CD14-positive monocyte (primary cell): ENCODE data around the gene LRRC4C. TPM values are rescaled to one million over a fixed set of nuclear protein-coding genes. Genes with fewer than 3 reads are reported as not detected.

Experiments
- DNase-seq, 3 donors: peaks; one replicate each; pipeline ENCODE4 v3.0.0-alpha.2; 2011 to 2022
- H2AFZ ChIP-seq: 2 replicates; pipeline ENCODE4 v1.6.0; 2012; ENCODE audit warnings: mild to moderate bottlenecking, low read depth, low read length, inconsistent platforms; ENCODE audit not compliant: insufficient read depth, poor library complexity, severe bottlenecking
- H3K27ac ChIP-seq, 2 donors: 1 replicate in 1 of 2; 2 replicates in 1 of 2; pipeline ENCODE4 v1.5.1; 2012 to 2013; ENCODE audit warnings: low read length in 2 of 2, control low read depth in 1 of 2, inconsistent platforms in 1 of 2, low read depth in 1 of 2, mild to moderate bottlenecking in 1 of 2
- H3K27me3 ChIP-seq, 2 donors: one replicate each; pipeline versions ENCODE4 v1.6.0 to v1.6.1; 2011 to 2013; ENCODE audit warnings: low read length in 2 of 2; ENCODE audit not compliant: control insufficient read depth in 2 of 2, insufficient read depth in 2 of 2
- H3K36me3 ChIP-seq, 2 donors: replicated peaks in 1 of 2; 1 replicate in 1 of 2; 2 replicates in 1 of 2; pipeline versions ENCODE4 v1.5.1 to v1.6.1; 2012 to 2013; ENCODE audit warnings: low read length in 2 of 2, control low read depth in 1 of 2, inconsistent platforms in 1 of 2, mild to moderate bottlenecking in 1 of 2; ENCODE audit not compliant: insufficient read depth in 2 of 2, control insufficient read depth in 1 of 2
- H3K4me1 ChIP-seq, 2 donors: 1 replicate in 1 of 2; 2 replicates in 1 of 2; pipeline versions ENCODE4 v1.5.1 to v1.6.1; 2012 to 2013; ENCODE audit warnings: low read length in 2 of 2, control low read depth in 1 of 2, inconsistent platforms in 1 of 2, mild to moderate bottlenecking in 1 of 2, moderate library complexity in 1 of 2; ENCODE audit not compliant: insufficient read depth in 2 of 2, control insufficient read depth in 1 of 2
- H3K4me2 ChIP-seq: replicated peaks from 2 replicates; pipeline ENCODE3; 2012; ENCODE audit warnings: low read length, moderate library complexity, mild to moderate bottlenecking; ENCODE audit not compliant: poor library complexity, severe bottlenecking; ENCODE audit errors: extremely low read depth
- H3K4me3 ChIP-seq, 3 experiments: fragments of 200-600 bp in 1 of 3; sonication (generic) in 1 of 3; replicated peaks in 1 of 3; 1 replicate in 2 of 3; 2 replicates in 1 of 3; pipeline ENCODE4 v1.5.1; 2011 to 2013; ENCODE audit warnings: low read length in 3 of 3, mild to moderate bottlenecking in 3 of 3, control low read depth in 2 of 3, low read depth in 2 of 3, inconsistent platforms in 1 of 3, moderate library complexity in 1 of 3
- H3K79me2 ChIP-seq: 2 replicates; pipeline ENCODE4 v1.6.0; 2012; ENCODE audit warnings: mild to moderate bottlenecking, control low read depth, inconsistent platforms, low read length, moderate library complexity; ENCODE audit not compliant: insufficient read depth
- H3K9ac ChIP-seq: 2 replicates; pipeline ENCODE4 v1.6.0; 2017; ENCODE audit warnings: low read length, mild to moderate bottlenecking; ENCODE audit not compliant: insufficient read depth, poor library complexity, severe bottlenecking
- H3K9me3 ChIP-seq, 2 donors: replicated peaks in 1 of 2; 1 replicate in 1 of 2; 2 replicates in 1 of 2; pipeline versions ENCODE4 v1.5.1 to v1.6.1; 2012 to 2013; ENCODE audit warnings: low read length in 2 of 2, control low read depth in 1 of 2; ENCODE audit not compliant: control insufficient read depth in 1 of 2, insufficient read depth in 1 of 2
- H4K20me1 ChIP-seq: 2 replicates; pipeline ENCODE4 v1.6.0; 2012; ENCODE audit warnings: mild to moderate bottlenecking, low read length, control low read depth, moderate library complexity; ENCODE audit not compliant: insufficient read depth
- H3K27ac Mint-ChIP-seq, 7 donors: one replicate each; pipeline ENCODE4 v1.8.0; 2020; ENCODE audit warnings: mild to moderate bottlenecking in 7 of 7, mixed read lengths in 7 of 7, moderate library complexity in 6 of 7, inconsistent platforms in 2 of 7
- H3K27me3 Mint-ChIP-seq, 3 donors: one replicate each; pipeline ENCODE4 v1.8.0; 2021 to 2022; ENCODE audit warnings: low read depth in 3 of 3, mild to moderate bottlenecking in 3 of 3, mixed read lengths in 3 of 3, moderate library complexity in 3 of 3, inconsistent platforms in 1 of 3
- H3K36me3 Mint-ChIP-seq, 2 donors: one replicate each; pipeline ENCODE4 v1.8.0; 2020; ENCODE audit warnings: mixed read lengths in 2 of 2, inconsistent platforms in 1 of 2, mild to moderate bottlenecking in 1 of 2
- H3K4me1 Mint-ChIP-seq: one replicate; pipeline ENCODE4 v1.8.0; 2020; ENCODE audit warnings: mild to moderate bottlenecking, mixed read lengths
- H3K4me3 Mint-ChIP-seq, 2 donors: one replicate each; pipeline ENCODE4 v1.8.0; 2020; ENCODE audit warnings: mild to moderate bottlenecking in 2 of 2, mixed read lengths in 2 of 2, moderate library complexity in 1 of 2
- H3K9me3 Mint-ChIP-seq, 7 donors: one replicate each; pipeline ENCODE4 v1.8.0; 2020 to 2022; ENCODE audit warnings: mixed read lengths in 7 of 7, mild to moderate bottlenecking in 6 of 7, moderate library complexity in 6 of 7, inconsistent platforms in 2 of 7
- WGBS: methylation state at CpG from one replicate; pipeline ENCODE4 v1.1.5; 2013; ENCODE audit warnings: missing lambda C conversion rate; ENCODE audit not compliant: insufficient coverage; 5-methylcytosine and 5-hydroxymethylcytosine counted together
- intact Hi-C, 2 donors: fragments of 100-400 bp; cut with micrococcal nuclease; formaldehyde crosslinking; loops; one replicate each; pipeline versions ENCODE4 v1.15.0 to v1.15.1; 2023
- polyA plus RNA-seq, 3 donors: library from polyadenylated mRNA; depleted of rRNA in 1 of 3; unstranded in 2 of 3; stranded (reverse) in 1 of 3; fragments of 300-500 nt in 2 of 3; fragments of >200 nt in 1 of 3; fragmentation: Illumina TruSeq in 2 of 3; gene quantifications; 1 replicate in 2 of 3; 2 replicates in 1 of 3; pipeline ENCODE4 v1.2.3, GENCODE V29; 2012 to 2021
- TF ChIP-seq, protein P1 (sequence below): fragments of 200-600 bp; IDR thresholded peaks from one replicate; pipeline ENCODE4 v1.8.0; 2022; ENCODE audit warnings: antibody characterized with exemption, mild to moderate bottlenecking

Gene LRRC4C
- polyA plus RNA-seq, 3 donors, result not detected

DNA sequence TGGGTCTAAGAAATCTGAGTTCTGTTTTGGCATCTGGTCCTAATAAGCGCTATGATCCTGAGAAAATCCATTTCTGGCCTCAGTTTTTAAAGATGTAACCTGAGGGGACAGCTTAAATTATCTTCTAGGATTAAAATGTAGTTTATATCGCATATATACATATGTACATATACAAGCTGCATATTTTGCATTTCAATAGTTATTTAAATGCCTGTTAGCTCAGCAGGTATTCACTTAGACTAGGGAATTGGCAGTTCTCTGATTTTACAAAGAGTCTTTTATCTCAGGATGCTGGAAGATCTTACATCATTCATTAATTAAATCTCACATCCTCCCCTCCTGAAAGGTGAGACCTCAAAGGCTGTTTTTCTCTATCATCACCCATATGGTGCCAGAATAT is 1232.8 kb downstream of the LRRC4C start:
- no peaks in the 10 kb centered on the region for H3K79me2 ChIP-seq
- TF ChIP-seq, protein P1, sequence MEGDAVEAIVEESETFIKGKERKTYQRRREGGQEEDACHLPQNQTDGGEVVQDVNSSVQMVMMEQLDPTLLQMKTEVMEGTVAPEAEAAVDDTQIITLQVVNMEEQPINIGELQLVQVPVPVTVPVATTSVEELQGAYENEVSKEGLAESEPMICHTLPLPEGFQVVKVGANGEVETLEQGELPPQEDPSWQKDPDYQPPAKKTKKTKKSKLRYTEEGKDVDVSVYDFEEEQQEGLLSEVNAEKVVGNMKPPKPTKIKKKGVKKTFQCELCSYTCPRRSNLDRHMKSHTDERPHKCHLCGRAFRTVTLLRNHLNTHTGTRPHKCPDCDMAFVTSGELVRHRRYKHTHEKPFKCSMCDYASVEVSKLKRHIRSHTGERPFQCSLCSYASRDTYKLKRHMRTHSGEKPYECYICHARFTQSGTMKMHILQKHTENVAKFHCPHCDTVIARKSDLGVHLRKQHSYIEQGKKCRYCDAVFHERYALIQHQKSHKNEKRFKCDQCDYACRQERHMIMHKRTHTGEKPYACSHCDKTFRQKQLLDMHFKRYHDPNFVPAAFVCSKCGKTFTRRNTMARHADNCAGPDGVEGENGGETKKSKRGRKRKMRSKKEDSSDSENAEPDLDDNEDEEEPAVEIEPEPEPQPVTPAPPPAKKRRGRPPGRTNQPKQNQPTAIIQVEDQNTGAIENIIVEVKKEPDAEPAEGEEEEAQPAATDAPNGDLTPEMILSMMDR, result no peak
- H3K36me3 Mint-ChIP-seq, result no peaks in the 10 kb centered on the region
- H3K9me3 ChIP-seq, result no peaks in the 10 kb centered on the region
- intact Hi-C loops, result no loop called here
- H3K27ac ChIP-seq, result no peak overlapping the region
- H3K27ac Mint-ChIP-seq, result no peak overlapping the region
- no peaks in the 10 kb centered on the region for H3K27me3 ChIP-seq
- H3K4me1 Mint-ChIP-seq, result no peaks in the 10 kb centered on the region
- WGBS, result no CpG with 5 or more reads among the region's 2 CpGs
- no peak overlapping the region for H3K9ac ChIP-seq
- no peak overlapping the region for H3K4me3 Mint-ChIP-seq
- H3K4me2 ChIP-seq, result no peak overlapping the region
- no peak for DNase-seq
- H3K27me3 Mint-ChIP-seq, result no peaks in the 10 kb centered on the region
- H4K20me1 ChIP-seq, result no peaks in the 10 kb centered on the region
- no peaks in the 10 kb centered on the region for H3K36me3 ChIP-seq
- no peak overlapping the region for H3K4me3 ChIP-seq
- peaks cover 0 to 3% (median 0%) of the 10 kb centered on the region in 7 donors for H3K9me3 Mint-ChIP-seq
- H3K4me1 ChIP-seq, result no peaks in the 10 kb centered on the region
- no peak overlapping the region for H2AFZ ChIP-seq

DNA sequence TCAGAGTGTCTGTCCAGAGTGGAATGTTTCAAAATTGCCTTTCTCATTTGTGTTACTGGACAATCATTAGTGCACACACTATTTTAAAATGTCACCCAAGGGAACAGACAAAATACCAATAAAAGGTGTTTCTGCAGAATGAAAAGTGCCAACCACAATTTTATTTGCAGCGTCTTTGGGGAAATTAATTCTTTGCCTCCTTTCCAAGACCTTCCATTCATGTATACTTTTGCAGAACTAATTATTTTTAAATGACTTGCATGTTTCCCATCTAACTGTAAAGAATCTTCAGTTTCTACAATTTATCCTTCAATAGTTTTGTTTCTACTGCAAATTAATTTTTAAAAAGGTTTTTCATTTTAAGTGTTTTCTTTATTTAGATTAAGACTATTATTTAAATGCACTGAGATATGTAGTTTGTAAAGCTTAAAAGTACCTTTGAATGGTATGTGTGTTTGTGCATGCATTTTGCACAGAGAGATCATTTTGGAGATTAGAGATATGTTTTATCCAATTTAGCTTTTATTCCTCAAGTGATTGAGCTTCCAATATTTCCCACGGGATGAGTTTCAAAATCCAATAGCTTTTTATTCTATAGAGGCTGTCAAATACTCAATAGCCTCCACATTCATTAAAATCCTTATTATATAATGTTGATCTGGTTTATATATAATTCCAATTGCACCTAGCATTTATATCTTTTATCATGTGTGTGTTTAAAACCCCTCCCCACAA is 1235.7 kb downstream of the LRRC4C start:
- no peaks in the 10 kb centered on the region for H3K27me3 ChIP-seq
- H3K4me2 ChIP-seq, result no peak overlapping the region
- peaks cover 0 to 3% (median under 1%) of the 10 kb centered on the region in 7 donors for H3K9me3 Mint-ChIP-seq
- intact Hi-C loops, result no loop called here
- no peak overlapping the region for H3K27ac Mint-ChIP-seq
- WGBS, result no CpG with 5 or more reads among the region's 2 CpGs
- no peaks in the 10 kb centered on the region for H3K4me1 ChIP-seq
- no peaks in the 10 kb centered on the region for H3K4me1 Mint-ChIP-seq
- no peak overlapping the region for H3K9ac ChIP-seq
- no peaks in the 10 kb centered on the region for H3K79me2 ChIP-seq
- H2AFZ ChIP-seq, result no peak overlapping the region
- H3K36me3 Mint-ChIP-seq, result no peaks in the 10 kb centered on the region
- H4K20me1 ChIP-seq, result no peaks in the 10 kb centered on the region
- TF ChIP-seq, protein P1, result no peak
- H3K4me3 Mint-ChIP-seq, result no peak overlapping the region
- H3K27ac ChIP-seq, result no peak overlapping the region
- no peaks in the 10 kb centered on the region for H3K27me3 Mint-ChIP-seq
- H3K4me3 ChIP-seq, result no peak overlapping the region
- DNase-seq, result no peak
- no peaks in the 10 kb centered on the region for H3K36me3 ChIP-seq
- no peaks in the 10 kb centered on the region for H3K9me3 ChIP-seq
